Astrocyte (in vitro differentiated cells and primary cell): ENCODE results near the gene SNX15. TPM values are rescaled to one million over a fixed set of nuclear protein-coding genes. Genes with fewer than 3 reads are reported as not detected.

Experiments used
- DNase-seq: peaks from one replicate; pipeline ENCODE4 v3.0.0-alpha.2; 2010; ENCODE audit warnings: low read depth
- FAIRE-seq: peaks from 2 replicates; lab custom pipeline; 2011; peaks lifted over from hg19 to GRCh38; lab: Jason Lieb, UNC
- H2AFZ ChIP-seq: 2 replicates; pipeline ENCODE4 v1.6.0; 2012; ENCODE audit warnings: low read depth, low read length, inconsistent platforms
- H3K27ac ChIP-seq: 2 replicates; pipeline ENCODE4 v1.5.1; 2011; ENCODE audit warnings: low read depth, low read length, inconsistent platforms
- H3K27me3 ChIP-seq: 2 replicates; pipeline ENCODE4 v1.6.0; 2011; ENCODE audit warnings: low read length, inconsistent platforms; ENCODE audit not compliant: insufficient read depth
- H3K36me3 ChIP-seq: 2 replicates; pipeline ENCODE4 v1.5.1; 2011; ENCODE audit warnings: low read length, inconsistent platforms; ENCODE audit not compliant: insufficient read depth
- H3K4me1 ChIP-seq: 2 replicates; pipeline ENCODE4 v1.5.1; 2011; ENCODE audit warnings: low read length, inconsistent platforms; ENCODE audit not compliant: insufficient read depth
- H3K4me2 ChIP-seq: 2 replicates; pipeline ENCODE4 v1.6.0; 2012; ENCODE audit warnings: low read length, inconsistent platforms
- H3K4me3 ChIP-seq: 2 replicates; pipeline ENCODE4 v1.5.1; 2011; ENCODE audit warnings: low read depth, mild to moderate bottlenecking, low read length, inconsistent platforms; ENCODE audit not compliant: insufficient read depth
- H3K79me2 ChIP-seq: 2 replicates; pipeline ENCODE4 v1.6.0; 2012; ENCODE audit warnings: mild to moderate bottlenecking, low read length, inconsistent platforms; ENCODE audit not compliant: insufficient read depth
- H3K9ac ChIP-seq: 2 replicates; pipeline ENCODE4 v1.6.0; 2012; ENCODE audit warnings: mild to moderate bottlenecking, low read length, inconsistent platforms
- H3K9me3 ChIP-seq: 2 replicates; pipeline ENCODE4 v1.5.1; 2012; ENCODE audit warnings: low read depth, mild to moderate bottlenecking, low read length, inconsistent platforms; ENCODE audit not compliant: insufficient read depth
- H4K20me1 ChIP-seq: 2 replicates; pipeline ENCODE4 v1.6.0; 2012; ENCODE audit warnings: low read length, inconsistent platforms; ENCODE audit not compliant: insufficient read depth
- H3K27ac Mint-ChIP-seq: one replicate; pipeline ENCODE4 v1.8.0; 2021; ENCODE audit warnings: mild to moderate bottlenecking, mixed read lengths; ENCODE audit not compliant: unreplicated experiment
- H3K27me3 Mint-ChIP-seq: one replicate; pipeline ENCODE4 v1.8.0; 2021; ENCODE audit warnings: low read depth, mixed read lengths; ENCODE audit not compliant: unreplicated experiment
- H3K36me3 Mint-ChIP-seq: one replicate; pipeline ENCODE4 v1.8.0; 2021; ENCODE audit warnings: low read depth, mixed read lengths; ENCODE audit not compliant: unreplicated experiment
- H3K4me1 Mint-ChIP-seq: one replicate; pipeline ENCODE4 v1.8.0; 2021; ENCODE audit warnings: low read depth, mixed read lengths; ENCODE audit not compliant: unreplicated experiment
- H3K4me3 Mint-ChIP-seq: one replicate; pipeline ENCODE4 v1.8.0; 2021; ENCODE audit warnings: mild to moderate bottlenecking, moderate library complexity, mixed read lengths; ENCODE audit not compliant: unreplicated experiment
- H3K9me3 Mint-ChIP-seq: one replicate; pipeline ENCODE4 v1.8.0; 2021; ENCODE audit warnings: mild to moderate bottlenecking, mixed read lengths; ENCODE audit not compliant: unreplicated experiment
- EZH2 ChIP-seq: IDR thresholded peaks from 2 replicates; pipeline ENCODE4 v1.6.1; 2012; ENCODE audit warnings: mild to moderate bottlenecking, low read length, inconsistent platforms; ENCODE audit not compliant: insufficient read depth
- total RNA-seq: library from RNA; stranded (reverse); gene quantifications from 2 replicates; pipeline ENCODE4 v1.2.1, GENCODE V29; 2021
- TF ChIP-seq, protein P1 (sequence below): IDR thresholded peaks from 2 replicates; pipeline ENCODE4 v1.5.1; 2011; ENCODE audit warnings: low read depth, mild to moderate bottlenecking, inconsistent platforms, low read length, moderate library complexity; ENCODE audit not compliant: insufficient read depth

Gene SNX15
- total RNA-seq, 1 donor from 2014 or later, result 18.5 TPM

DNA sequence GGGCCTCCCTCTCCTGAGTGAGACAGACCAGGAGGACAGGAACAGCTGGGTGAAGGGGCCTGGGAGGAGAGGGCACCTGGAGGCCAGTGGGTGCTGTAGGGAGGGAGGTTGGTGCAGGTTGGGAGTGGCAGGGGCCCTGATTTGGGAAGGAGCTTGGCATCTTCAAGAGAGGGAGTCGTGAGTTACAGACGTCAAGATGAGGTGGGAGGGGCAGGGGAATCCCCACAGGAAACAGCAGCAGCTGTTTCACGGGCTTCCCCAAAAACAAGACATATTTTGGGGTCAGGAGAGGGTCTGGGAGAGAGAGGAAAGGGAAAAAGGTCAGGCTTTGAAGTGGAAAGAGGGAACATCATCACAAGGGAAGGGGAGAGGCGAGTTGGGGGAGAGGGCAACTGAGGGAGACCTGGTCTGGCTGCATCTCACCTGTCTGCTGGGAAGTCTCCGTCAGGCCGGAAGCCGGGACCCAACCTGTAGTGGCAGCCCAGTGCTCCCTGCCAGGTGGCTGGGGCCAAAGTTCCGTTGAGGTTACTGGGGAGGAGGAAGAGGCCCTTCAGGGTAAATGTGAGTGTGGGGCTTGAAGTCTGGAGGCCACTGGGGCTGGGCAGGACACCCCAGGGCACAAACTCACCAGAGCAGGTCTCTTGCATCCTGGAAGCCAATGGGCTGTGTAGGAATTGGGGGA lies 26.7 kb downstream of the SNX15 start:
- peaks cover 36% of the 10 kb centered on the region for H3K27me3 Mint-ChIP-seq
- no peaks in the 10 kb centered on the region for H3K79me2 ChIP-seq
- H3K4me1 Mint-ChIP-seq, result no peaks in the 10 kb centered on the region
- H3K36me3 ChIP-seq, result no peaks in the 10 kb centered on the region
- no peaks in the 10 kb centered on the region for H4K20me1 ChIP-seq
- no peak overlapping the region for H3K4me3 Mint-ChIP-seq
- H3K4me3 ChIP-seq, result no peak overlapping the region
- FAIRE-seq, result no peak
- no peak overlapping the region for H3K27ac Mint-ChIP-seq
- no peak overlapping the region for H2AFZ ChIP-seq
- H3K27me3 ChIP-seq, result peaks cover 3% of the 10 kb centered on the region
- no peak for DNase-seq
- no peak overlapping the region for H3K27ac ChIP-seq
- H3K9me3 ChIP-seq, result no peaks in the 10 kb centered on the region
- H3K9me3 Mint-ChIP-seq, result no peaks in the 10 kb centered on the region
- TF ChIP-seq, protein P1, sequence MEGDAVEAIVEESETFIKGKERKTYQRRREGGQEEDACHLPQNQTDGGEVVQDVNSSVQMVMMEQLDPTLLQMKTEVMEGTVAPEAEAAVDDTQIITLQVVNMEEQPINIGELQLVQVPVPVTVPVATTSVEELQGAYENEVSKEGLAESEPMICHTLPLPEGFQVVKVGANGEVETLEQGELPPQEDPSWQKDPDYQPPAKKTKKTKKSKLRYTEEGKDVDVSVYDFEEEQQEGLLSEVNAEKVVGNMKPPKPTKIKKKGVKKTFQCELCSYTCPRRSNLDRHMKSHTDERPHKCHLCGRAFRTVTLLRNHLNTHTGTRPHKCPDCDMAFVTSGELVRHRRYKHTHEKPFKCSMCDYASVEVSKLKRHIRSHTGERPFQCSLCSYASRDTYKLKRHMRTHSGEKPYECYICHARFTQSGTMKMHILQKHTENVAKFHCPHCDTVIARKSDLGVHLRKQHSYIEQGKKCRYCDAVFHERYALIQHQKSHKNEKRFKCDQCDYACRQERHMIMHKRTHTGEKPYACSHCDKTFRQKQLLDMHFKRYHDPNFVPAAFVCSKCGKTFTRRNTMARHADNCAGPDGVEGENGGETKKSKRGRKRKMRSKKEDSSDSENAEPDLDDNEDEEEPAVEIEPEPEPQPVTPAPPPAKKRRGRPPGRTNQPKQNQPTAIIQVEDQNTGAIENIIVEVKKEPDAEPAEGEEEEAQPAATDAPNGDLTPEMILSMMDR, result no peak
- no peak for TF ChIP-seq EZH2
- no peaks in the 10 kb centered on the region for H3K4me1 ChIP-seq
- no peak overlapping the region for H3K4me2 ChIP-seq
- no peak overlapping the region for H3K9ac ChIP-seq
- no peaks in the 10 kb centered on the region for H3K36me3 Mint-ChIP-seq

DNA sequence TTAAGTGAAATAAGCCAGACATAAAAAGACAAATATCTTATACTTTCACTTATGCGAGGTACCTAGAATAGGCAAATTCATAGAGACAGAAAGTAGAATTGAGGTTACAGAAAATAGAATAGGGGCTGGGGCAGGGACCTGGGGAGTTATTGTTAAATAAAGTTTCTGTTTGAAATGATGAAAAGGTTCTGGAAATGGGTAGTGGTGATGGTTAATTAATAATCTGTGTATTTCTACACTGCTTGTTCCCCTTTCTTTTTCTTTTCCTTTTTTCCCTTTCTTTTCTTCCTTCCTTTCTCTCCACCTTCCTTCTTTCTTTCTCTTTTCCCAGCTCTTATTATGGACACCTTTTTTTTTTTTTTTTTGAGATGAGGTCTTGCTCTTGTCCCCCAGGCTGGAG lies 28.3 kb downstream of the SNX15 start:
- peaks cover 46% of the 10 kb centered on the region for H3K27me3 Mint-ChIP-seq
- H3K4me1 ChIP-seq, result no peaks in the 10 kb centered on the region
- H3K36me3 ChIP-seq, result no peaks in the 10 kb centered on the region
- no peak overlapping the region for H3K4me3 ChIP-seq
- no peak overlapping the region for H2AFZ ChIP-seq
- H3K27me3 ChIP-seq, result peaks cover 3% of the 10 kb centered on the region
- TF ChIP-seq, protein P1, result no peak
- no peak for TF ChIP-seq EZH2
- H3K4me1 Mint-ChIP-seq, result peaks cover 4% of the 10 kb centered on the region
- no peaks in the 10 kb centered on the region for H3K9me3 ChIP-seq
- FAIRE-seq, result no peak
- H3K4me3 Mint-ChIP-seq, result no peak overlapping the region
- peaks cover 3% of the 10 kb centered on the region for H3K36me3 Mint-ChIP-seq
- H4K20me1 ChIP-seq, result no peaks in the 10 kb centered on the region
- H3K9me3 Mint-ChIP-seq, result no peaks in the 10 kb centered on the region
- H3K9ac ChIP-seq, result no peak overlapping the region
- H3K79me2 ChIP-seq, result no peaks in the 10 kb centered on the region
- DNase-seq, result no peak
- H3K27ac Mint-ChIP-seq, result no peak overlapping the region
- no peak overlapping the region for H3K27ac ChIP-seq
- H3K4me2 ChIP-seq, result no peak overlapping the region

DNA sequence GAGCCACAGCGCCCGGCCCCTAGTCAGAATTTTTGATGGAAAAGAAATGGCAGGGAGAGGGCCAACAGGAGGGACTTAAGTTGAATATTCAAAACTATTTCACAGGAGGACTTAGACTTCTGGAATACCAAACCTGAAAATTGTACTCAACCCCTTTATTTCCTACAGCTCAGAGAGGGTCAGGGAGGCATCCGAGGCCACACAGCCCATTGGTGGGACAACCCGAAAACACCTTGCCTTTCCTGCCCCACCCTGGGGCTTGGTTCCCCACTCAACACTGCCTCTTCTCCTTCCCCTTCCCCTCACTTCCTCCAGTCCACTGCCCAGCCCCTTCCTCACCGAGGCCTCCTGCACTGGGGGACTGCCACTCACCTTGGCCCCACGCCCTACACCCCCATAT lies 29.8 kb downstream of the SNX15 start:
- peaks cover 9% of the 10 kb centered on the region for H3K4me1 Mint-ChIP-seq
- H3K4me1 ChIP-seq, result no peaks in the 10 kb centered on the region
- H3K27me3 ChIP-seq, result peaks cover 3% of the 10 kb centered on the region
- H3K9ac ChIP-seq, result no peak overlapping the region
- H3K4me3 ChIP-seq, result no peak overlapping the region
- DNase-seq (no peak), FAIRE-seq (no peak)
- H3K9me3 ChIP-seq, result no peaks in the 10 kb centered on the region
- H3K27ac Mint-ChIP-seq, result no peak overlapping the region
- H2AFZ ChIP-seq, result no peak overlapping the region
- H3K27me3 Mint-ChIP-seq, result peaks cover 45% of the 10 kb centered on the region
- H3K4me2 ChIP-seq, result no peak overlapping the region
- TF ChIP-seq, protein P1, result no peak
- no peak for TF ChIP-seq EZH2
- H3K36me3 Mint-ChIP-seq, result peaks cover 3% of the 10 kb centered on the region
- no peaks in the 10 kb centered on the region for H3K9me3 Mint-ChIP-seq
- no peaks in the 10 kb centered on the region for H4K20me1 ChIP-seq
- no peak overlapping the region for H3K27ac ChIP-seq
- H3K79me2 ChIP-seq, result no peaks in the 10 kb centered on the region
- H3K4me3 Mint-ChIP-seq, result no peak overlapping the region
- H3K36me3 ChIP-seq, result no peaks in the 10 kb centered on the region
